SK-N-MC (cell line): ENCODE measurements around the gene RASA3.
"Not testable (repeated sequence)": the region's sequence is repeated elsewhere in the genome, so short reads cannot be mapped to it uniquely, and the experiment has no call there.

Source experiments
- DNase-seq: peaks from one replicate; pipeline ENCODE4 v3.0.0-alpha.2; 2011; ENCODE audit warnings: low read depth, low spot score
- H3K27ac ChIP-seq: fragments of 200-600 bp; sonication (generic); 2 replicates; pipeline ENCODE4 v1.5.1; 2016; ENCODE audit warnings: mixed run types
- H3K36me3 ChIP-seq: fragments of 200-600 bp; sonication (generic); 2 replicates; pipeline ENCODE4 v1.6.1; 2017; ENCODE audit warnings: antibody characterized with exemption, low read length, mixed read lengths; ENCODE audit not compliant: insufficient read depth
- H3K4me3 ChIP-seq: fragments of 200-600 bp; sonication (generic); 2 replicates; pipeline ENCODE4 v1.5.1; 2016
- H3K9ac ChIP-seq: fragments of 200-600 bp; sonication (generic); 2 replicates; pipeline ENCODE4 v1.8.0; 2017; ENCODE audit warnings: mixed run types, mixed read lengths; ENCODE audit not compliant: insufficient read length
- H3K9me3 ChIP-seq: fragments of 200-600 bp; sonication (generic); 2 replicates; pipeline ENCODE4 v1.6.1; 2017; ENCODE audit warnings: low read depth, mild to moderate bottlenecking, antibody characterized with exemption, low read length, moderate library complexity, mixed read lengths
- EZH2 ChIP-seq: fragments of 200-600 bp; sonication (generic); IDR thresholded peaks from one replicate; pipeline ENCODE4 v1.6.1; 2017; ENCODE audit warnings: antibody characterized with exemption
- FOXP2 ChIP-seq: optimal IDR thresholded peaks from 2 replicates; pipeline ENCODE3; 2011; ENCODE audit warnings: mild to moderate bottlenecking, moderate library complexity; ENCODE audit not compliant: insufficient read depth; ENCODE audit errors: extremely low read length, control extremely low read depth
- POLR2AphosphoS5 ChIP-seq: IDR thresholded peaks from 2 replicates; pipeline ENCODE4 v1.6.1; 2012; ENCODE audit warnings: mild to moderate bottlenecking, low read depth, low read length, borderline replicate concordance

Gene RASA3

DNA sequence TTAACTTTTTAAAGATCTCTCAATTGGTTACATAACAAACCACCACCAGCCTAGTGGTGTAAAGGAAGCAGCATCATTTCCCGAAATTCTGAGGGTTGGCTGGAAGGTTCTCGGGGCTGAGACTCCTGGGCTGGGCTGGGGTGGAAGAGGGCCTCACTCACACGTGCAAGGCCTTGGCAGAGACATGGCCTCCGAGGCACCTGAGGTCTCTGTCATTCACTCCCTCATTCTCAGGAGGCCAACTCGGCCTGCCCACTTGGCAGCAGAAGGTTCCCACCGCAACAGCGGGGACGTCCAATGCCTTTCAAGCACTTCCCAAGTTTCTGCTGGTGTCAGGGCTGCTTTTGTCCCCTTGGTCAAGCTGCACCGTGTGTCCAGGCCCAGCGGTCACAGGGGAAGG lies 18.6 kb upstream of the RASA3 start:
- no peaks in the 10 kb centered on the region for H3K36me3 ChIP-seq
- H3K9ac ChIP-seq, result no peak overlapping the region
- H3K9me3 ChIP-seq, result no peaks in the 10 kb centered on the region
- TF ChIP-seq POLR2AphosphoS5 (no peak), EZH2 (no peak), FOXP2 (no peak)
- H3K27ac ChIP-seq, result no peak overlapping the region
- no peak for DNase-seq
- H3K4me3 ChIP-seq, result no peak overlapping the region

DNA sequence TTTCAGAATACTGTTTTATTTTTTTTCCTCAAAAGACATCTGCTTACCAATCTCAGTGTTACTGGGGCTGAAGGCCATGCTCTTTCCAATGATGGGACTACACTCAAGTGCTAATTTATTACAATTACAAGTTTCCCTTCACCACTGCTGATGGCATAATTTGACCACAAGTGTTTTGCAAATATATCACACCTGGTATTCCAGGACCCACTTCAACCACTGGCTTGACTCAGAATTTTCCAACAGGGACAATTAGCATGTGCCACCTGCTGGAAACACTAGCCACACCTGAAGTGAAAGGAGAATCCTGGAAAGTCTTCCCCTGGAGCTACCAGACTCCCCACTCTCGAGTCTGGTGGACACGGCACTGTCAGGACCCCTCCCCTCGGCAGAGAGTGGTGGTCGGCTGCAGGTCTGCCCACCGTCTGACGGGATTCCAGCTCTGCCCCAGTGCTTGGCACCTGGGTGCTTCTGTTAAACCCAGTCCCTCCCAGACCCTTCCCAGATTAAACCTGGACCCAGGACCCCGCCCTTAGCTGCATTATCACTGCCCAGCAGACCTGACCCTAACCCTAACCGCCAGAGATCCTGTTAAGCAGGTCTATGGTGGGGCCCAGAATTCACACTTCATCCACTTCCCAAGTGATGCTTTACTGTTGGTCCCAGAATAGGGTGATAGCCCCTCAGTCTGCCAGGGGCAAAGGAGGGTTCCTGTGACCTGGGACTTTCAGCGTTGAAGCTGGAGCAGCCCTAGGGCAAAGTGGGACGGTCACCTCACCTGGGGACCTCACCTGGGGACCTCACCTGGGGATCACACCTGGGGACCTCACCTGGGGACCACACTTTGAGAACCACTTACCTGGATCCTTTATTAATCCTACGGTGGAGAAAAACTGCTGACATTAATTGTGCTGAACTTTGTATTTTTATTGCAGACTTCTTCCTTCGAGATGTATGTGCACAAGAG lies 17.6 kb upstream of the RASA3 start:
- no peak for DNase-seq
- no peaks in the 10 kb centered on the region for H3K36me3 ChIP-seq
- no peak overlapping the region for H3K27ac ChIP-seq
- no peak overlapping the region for H3K4me3 ChIP-seq
- H3K9me3 ChIP-seq, result no peaks in the 10 kb centered on the region
- TF ChIP-seq POLR2AphosphoS5, result no peak
- no peak for TF ChIP-seq FOXP2
- no peak for TF ChIP-seq EZH2
- H3K9ac ChIP-seq, result no peak overlapping the region

- not testable (repeated sequence) for H3K9me3 ChIP-seq, DNase-seq, H3K27ac ChIP-seq, H3K9ac ChIP-seq, H3K4me3 ChIP-seq, H3K36me3 ChIP-seq
Measured at GRCh38 chr13:114148886-114149285, 16.5 kb upstream of the RASA3 start.

DNA sequence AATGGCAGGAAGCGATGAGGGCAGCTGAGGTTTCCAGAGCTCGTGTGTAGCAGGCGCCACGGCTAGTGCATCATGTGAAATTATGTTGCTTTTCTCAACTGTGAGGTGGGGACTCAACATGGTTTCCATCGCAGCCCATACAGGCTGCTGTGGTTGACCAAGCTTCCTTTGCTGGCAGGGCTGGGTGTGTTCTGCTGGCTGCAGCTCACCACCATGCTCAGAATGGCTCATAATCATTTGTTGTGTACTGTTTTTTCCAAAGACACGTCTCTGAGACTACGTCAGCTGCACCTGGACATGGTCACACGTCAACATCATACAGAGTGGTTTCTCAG lies 16.1 kb upstream of the RASA3 start:
- no peak for DNase-seq
- H3K9ac ChIP-seq, result no peak overlapping the region
- no peaks in the 10 kb centered on the region for H3K36me3 ChIP-seq
- no peaks in the 10 kb centered on the region for H3K9me3 ChIP-seq
- no peak for TF ChIP-seq POLR2AphosphoS5
- no peak for TF ChIP-seq FOXP2
- TF ChIP-seq EZH2, result no peak
- H3K4me3 ChIP-seq, result no peak overlapping the region
- no peak overlapping the region for H3K27ac ChIP-seq

DNA sequence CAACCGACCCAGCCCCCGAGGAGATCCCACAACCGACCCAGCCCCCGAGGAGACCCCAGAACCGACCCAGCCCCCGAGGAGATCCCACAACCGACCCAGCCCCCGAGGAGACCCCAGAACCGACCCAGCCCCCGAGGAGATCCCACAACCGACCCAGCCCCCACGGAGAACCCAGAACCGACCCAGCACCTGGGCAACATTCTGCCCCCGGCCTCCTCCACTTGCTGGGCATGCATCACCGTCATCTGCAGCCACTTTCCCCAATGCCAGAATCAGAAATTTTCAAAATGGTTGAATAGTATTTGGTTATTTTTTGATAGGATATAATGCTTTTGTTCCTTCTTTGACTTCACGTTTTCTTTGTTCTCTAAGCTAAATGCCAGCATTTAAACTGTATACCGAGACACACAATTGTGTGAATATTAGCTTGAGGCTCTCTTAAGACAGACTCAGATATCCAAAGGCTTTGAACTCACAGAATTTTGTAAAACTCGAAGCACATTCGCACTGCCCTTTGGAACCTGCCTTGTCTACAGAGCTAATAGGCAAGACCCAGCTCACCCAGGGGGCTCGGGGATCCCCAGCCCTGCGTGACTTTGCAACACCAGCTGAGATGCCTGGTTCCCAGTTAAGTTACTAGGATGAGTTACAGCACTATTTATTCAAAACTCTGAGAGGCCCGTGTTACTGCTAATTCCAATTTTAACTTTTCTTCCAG lies 15.5 kb upstream of the RASA3 start:
- Histone ChIP-seq H3K27ac (no peak overlapping the region), H3K36me3 (no peaks in the 10 kb centered on the region), H3K9me3 (no peaks in the 10 kb centered on the region), H3K4me3 (no peak overlapping the region), H3K9ac (no peak overlapping the region)
- TF ChIP-seq FOXP2 (no peak), POLR2AphosphoS5 (no peak), EZH2 (no peak)
- no peak for DNase-seq

- DNase-seq, result no peak
- no peak overlapping the region for H3K9ac ChIP-seq
- H3K27ac ChIP-seq, result no peak overlapping the region
- no peak overlapping the region for H3K4me3 ChIP-seq
- TF ChIP-seq POLR2AphosphoS5 (no peak), EZH2 (no peak), FOXP2 (no peak)
- no peaks in the 10 kb centered on the region for H3K9me3 ChIP-seq
- no peaks in the 10 kb centered on the region for H3K36me3 ChIP-seq
Measured at GRCh38 chr13:114146629-114147028, 14.2 kb upstream of the RASA3 start.

DNA sequence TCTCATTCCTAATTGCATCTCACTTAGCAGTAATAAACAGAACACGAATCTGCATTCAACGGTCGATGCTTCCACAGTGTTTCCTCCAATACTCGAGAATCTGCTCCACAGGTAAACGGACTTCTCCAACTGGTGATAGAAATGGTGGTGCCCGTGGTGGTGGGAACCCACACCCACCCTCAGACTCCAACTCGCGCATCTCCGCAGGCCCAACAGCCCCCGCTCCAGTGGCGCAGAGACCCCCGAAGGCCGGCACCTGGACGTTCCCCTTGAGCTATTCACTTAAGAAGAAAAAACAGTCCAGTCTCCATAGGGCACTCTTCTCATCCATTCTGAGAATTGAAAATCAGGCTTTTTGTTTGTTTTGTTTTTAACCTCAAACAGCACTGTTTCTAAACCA lies 13.8 kb upstream of the RASA3 start:
- DNase-seq, result no peak
- Histone ChIP-seq H3K36me3 (no peaks in the 10 kb centered on the region), H3K9me3 (no peaks in the 10 kb centered on the region), H3K4me3 (no peak overlapping the region), H3K27ac (no peak overlapping the region), H3K9ac (no peak overlapping the region)
- TF ChIP-seq FOXP2, result no peak
- no peak for TF ChIP-seq EZH2
- TF ChIP-seq POLR2AphosphoS5, result no peak

DNA sequence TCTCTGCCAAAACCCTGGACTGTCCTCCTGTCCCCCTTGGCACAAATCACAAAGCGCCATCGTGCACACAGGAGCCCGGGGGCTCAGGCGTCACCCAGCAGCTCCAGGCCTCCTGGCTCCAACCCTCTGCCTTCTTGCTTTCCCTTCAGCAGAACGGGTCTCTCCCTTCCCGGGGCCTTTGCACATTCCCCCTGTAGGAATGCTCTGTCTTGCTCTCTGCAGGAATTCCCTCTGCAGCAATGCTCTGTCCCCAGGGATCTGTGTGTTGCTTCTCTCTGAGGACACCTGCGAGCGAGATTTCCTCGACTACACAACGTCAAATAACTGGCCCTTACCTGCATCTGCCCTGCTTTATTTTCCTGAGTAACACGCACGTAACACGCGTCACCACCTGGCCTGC lies 13.3 kb upstream of the RASA3 start:
- TF ChIP-seq FOXP2, result no peak
- no peak for TF ChIP-seq EZH2
- no peak for TF ChIP-seq POLR2AphosphoS5
- DNase-seq, result no peak
- Histone ChIP-seq H3K9ac (no peak overlapping the region), H3K36me3 (no peaks in the 10 kb centered on the region), H3K4me3 (no peak overlapping the region), H3K9me3 (no peaks in the 10 kb centered on the region), H3K27ac (no peak overlapping the region)
